Measurements from ENCODE around the gene NPM3.

GRCh38 chr10:101780187-101780817, 2.9 kb downstream of the NPM3 start:
- no peak for TF ChIP-seq CTCF (IDR thresholded peaks at IDR 0.05; ENCODE audit: insufficient read depth, low read length, poor library complexity, severe bottlenecking)
- TF ChIP-seq EZH2phosphoT487 (conservative IDR thresholded peaks at IDR 0.05; ENCODE audit: low read length) = no peak
